ENCODE results near the gene EEFSEC. TPM values are rescaled to one million over a fixed set of nuclear protein-coding genes. Genes with fewer than 3 reads are reported as not detected.

EEFSEC gene
- total RNA-seq, 1 donor from 2014 or later: 10.1 TPM

DNA sequence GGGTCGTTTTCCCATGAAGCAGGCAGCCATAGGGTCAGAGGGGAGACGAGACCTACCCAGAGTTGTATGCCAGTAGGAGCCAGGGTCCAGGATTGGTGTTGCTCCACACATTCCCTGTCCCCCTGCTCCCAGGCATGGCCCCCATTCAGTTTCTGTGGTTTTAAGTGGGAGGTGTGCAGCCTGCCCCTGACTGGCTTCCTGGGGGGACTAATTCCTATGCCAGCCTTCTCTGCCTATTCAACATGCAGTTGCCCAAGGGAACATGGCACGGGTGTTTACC, 126.3 kb downstream of the EEFSEC start:
- TF ChIP-seq, protein P1, sequence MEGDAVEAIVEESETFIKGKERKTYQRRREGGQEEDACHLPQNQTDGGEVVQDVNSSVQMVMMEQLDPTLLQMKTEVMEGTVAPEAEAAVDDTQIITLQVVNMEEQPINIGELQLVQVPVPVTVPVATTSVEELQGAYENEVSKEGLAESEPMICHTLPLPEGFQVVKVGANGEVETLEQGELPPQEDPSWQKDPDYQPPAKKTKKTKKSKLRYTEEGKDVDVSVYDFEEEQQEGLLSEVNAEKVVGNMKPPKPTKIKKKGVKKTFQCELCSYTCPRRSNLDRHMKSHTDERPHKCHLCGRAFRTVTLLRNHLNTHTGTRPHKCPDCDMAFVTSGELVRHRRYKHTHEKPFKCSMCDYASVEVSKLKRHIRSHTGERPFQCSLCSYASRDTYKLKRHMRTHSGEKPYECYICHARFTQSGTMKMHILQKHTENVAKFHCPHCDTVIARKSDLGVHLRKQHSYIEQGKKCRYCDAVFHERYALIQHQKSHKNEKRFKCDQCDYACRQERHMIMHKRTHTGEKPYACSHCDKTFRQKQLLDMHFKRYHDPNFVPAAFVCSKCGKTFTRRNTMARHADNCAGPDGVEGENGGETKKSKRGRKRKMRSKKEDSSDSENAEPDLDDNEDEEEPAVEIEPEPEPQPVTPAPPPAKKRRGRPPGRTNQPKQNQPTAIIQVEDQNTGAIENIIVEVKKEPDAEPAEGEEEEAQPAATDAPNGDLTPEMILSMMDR (conservative IDR thresholded peaks at IDR 0.05; ENCODE audit: low read depth, low read length): no peak
- DNase-seq (ENCODE audit: low read depth): no peak
- no peak overlapping the region for H3K4me3 ChIP-seq (ENCODE audit: low read depth, low read length)

DNA sequence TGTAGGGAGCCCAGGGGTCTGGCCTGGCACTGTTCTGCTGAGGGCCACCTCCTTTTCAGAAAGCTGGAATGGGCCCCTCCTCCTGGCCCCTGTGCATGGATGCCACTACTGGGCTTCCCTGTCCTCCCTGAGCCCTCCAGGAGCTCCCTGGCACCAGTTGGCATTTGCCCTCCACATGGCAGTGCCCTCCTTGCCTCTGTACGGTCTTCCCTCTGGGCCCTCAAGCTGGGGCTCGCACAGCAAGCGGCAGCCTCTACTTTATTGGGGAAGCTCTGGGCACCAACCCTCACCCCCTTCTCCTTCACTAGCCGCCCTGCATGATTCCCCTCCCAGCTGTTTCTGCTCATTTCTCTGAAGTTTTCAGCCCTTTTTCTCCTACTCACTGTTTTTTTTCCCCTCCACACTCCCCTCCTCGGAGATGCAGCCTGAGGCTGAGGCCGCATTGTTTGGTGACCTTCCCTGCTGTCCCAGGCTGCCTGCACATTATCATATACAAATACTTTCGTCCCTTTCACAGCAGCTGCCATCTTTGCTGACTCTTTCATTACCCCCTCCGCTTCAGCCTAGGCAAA, 127.3 kb downstream of the EEFSEC start:
- no peak overlapping the region for H3K4me3 ChIP-seq (ENCODE audit: low read depth, low read length)
- TF ChIP-seq, protein P1 (conservative IDR thresholded peaks at IDR 0.05; ENCODE audit: low read depth, low read length): no peak
- no peak for DNase-seq (ENCODE audit: low read depth)

DNA sequence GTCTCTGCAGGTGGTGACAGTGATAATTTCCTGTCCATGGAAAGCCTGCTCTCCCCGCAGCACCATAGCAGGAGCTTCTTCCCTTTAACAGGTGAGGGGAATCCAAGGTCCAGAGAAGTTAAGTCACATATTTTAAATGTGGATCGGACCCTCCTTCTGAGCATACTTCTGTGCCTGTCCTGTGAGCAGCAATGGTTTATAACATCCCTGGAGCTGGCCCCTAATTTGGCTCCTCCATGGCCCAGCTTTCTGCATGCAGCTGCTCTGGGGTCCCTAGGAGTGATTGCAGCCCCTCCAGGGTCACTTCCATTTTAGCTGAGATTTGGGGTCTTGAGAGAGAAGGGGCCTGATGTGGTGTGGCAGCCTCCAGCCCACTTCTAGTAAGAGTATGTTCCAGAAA, 127.8 kb downstream of the EEFSEC start:
- TF ChIP-seq, protein P1 (conservative IDR thresholded peaks at IDR 0.05; ENCODE audit: low read depth, low read length): no peak
- no peak for DNase-seq (ENCODE audit: low read depth)
- no peak overlapping the region for H3K4me3 ChIP-seq (ENCODE audit: low read depth, low read length)

- TF ChIP-seq, protein P1 (conservative IDR thresholded peaks at IDR 0.05; ENCODE audit: low read depth, low read length): no peak
- H3K4me3 ChIP-seq (ENCODE audit: low read depth, low read length): no peak overlapping the region
- DNase-seq (ENCODE audit: low read depth): no peak
These were observed 128.4 kb downstream of the EEFSEC start for GRCh38 chr3:128281461-128282367.

DNA sequence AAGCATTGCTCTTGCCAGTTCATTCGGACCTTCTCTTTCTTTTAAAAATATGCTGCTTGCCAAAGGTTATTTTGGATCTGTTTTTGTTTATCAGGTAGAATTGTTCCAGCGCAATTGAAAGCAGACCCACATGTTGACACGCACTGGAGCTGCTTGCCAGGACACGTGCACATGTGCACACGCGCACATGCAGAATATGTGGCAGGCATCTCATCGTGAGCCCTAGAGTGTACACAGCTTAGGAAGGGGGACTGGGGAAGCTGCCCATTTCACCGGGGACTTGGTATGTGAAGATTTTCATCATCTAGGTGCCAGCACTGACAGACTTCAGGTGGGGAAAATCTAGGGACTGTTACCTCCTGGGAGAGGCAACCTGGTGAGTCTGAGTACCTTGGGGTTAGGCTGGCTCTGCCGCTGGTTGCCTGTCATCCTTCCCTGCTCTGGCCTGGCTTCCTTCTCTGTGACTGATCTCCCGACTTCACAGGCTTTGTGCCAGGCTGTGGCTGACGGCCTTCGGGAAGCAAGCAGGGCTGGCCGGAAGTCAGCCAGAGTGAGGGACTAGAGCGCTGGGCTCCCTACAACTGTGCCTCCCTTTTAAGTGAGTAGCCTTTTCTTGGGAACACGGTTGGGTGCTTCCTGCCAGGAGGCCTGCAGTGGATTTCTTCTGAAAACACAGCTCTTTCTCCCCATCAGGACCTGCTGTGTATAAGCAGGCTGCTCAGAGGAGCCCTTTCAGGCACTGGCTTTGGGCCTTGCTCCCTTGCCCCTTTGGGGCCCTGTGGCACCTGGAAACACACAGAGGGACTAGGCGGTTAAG, 129.3 kb downstream of the EEFSEC start:
- no peak for DNase-seq (ENCODE audit: low read depth)
- H3K4me3 ChIP-seq (ENCODE audit: low read depth, low read length): no peak overlapping the region
- TF ChIP-seq, protein P1 (conservative IDR thresholded peaks at IDR 0.05; ENCODE audit: low read depth, low read length): no peak

DNA sequence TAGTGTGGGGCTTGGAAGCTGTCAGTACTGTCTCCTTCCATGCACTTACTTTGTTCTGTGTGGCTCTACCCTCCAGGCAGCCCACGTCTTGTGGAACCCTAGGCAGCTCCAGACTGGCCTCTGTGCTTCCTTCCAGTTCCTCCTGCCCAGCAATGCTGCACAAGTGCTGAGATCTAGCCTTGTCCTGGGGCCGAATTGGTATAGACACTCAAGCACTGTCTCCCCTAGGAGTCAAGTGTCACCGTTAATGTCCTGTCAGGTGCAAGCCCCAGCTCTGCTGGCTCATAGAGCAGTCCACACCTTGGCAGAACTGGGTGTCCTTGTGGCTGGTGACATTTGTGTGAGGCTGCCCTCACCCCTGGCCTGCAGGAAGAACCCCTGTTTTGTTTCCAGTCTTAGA, 130.1 kb downstream of the EEFSEC start:
- H3K4me3 ChIP-seq (ENCODE audit: low read depth, low read length): no peak overlapping the region
- no peak for DNase-seq (ENCODE audit: low read depth)
- TF ChIP-seq, protein P1 (conservative IDR thresholded peaks at IDR 0.05; ENCODE audit: low read depth, low read length): no peak

Measured in epithelial cell of proximal tubule (primary cell).